ENCODE results near the gene COX7B2. TPM values are rescaled to one million over a fixed set of nuclear protein-coding genes. Genes with fewer than 3 reads are reported as not detected.
A peak's percentile ranks its signal among the peaks of the same experiment; 100 is the strongest.

Gene COX7B2
- total RNA-seq, 2 donors from 2014 or later = not detected

- WGBS, 2 donors = 48 to 51% methylated on average over 4 of the region's 4 CpGs
- no peaks in the 10 kb centered on the region for H3K4me1 ChIP-seq
- TF ChIP-seq CTCF (IDR thresholded peaks at IDR 0.05) = no peak
- TF ChIP-seq POLR2A (IDR thresholded peaks at IDR 0.05) = no peak
- no peaks in the 10 kb centered on the region for H3K9me3 ChIP-seq
- no peaks in the 10 kb centered on the region for H3K27me3 ChIP-seq
- ATAC-seq = no peak
- no peak overlapping the region for H3K4me3 ChIP-seq
- H3K27ac ChIP-seq = no peak overlapping the region
- no peaks in the 10 kb centered on the region for H3K36me3 ChIP-seq (replicated peaks in 1 of 2; ENCODE audit: insufficient read depth in 1 of 2, low read depth in 2 of 2)
- no peak for DNase-seq
- intact Hi-C loops (cut with DNase I) = no loop called here
Observed at GRCh38 chr4:46908148-46908547, 897 bp downstream of the COX7B2 start.

- no peak for TF ChIP-seq POLR2A (IDR thresholded peaks at IDR 0.05)
- no peak for TF ChIP-seq CTCF (IDR thresholded peaks at IDR 0.05)
- intact Hi-C loops (cut with DNase I) = no loop called here
- 68 to 75% methylated on average over 1 of the region's 1 CpG for WGBS, 2 donors
Observed at GRCh38 chr4:46900082-46900481, 9.0 kb downstream of the COX7B2 start.

GRCh38 chr4:46894826-46895225 lies 14.2 kb downstream of the COX7B2 start:
- Histone ChIP-seq H3K27ac (no peak overlapping the region), H3K4me1 (peaks cover 4% of the 10 kb centered on the region), H3K27me3 (no peaks in the 10 kb centered on the region), H3K9me3 (no peaks in the 10 kb centered on the region), H3K4me3 (no peak overlapping the region), H3K36me3 (replicated peaks in 1 of 2; ENCODE audit: insufficient read depth in 1 of 2, low read depth in 2 of 2) (no peaks in the 10 kb centered on the region)
- ATAC-seq (no peak), DNase-seq (peak in 3 of 4 donors; percentile 12 to 13 (median 13))
- intact Hi-C loops (cut with DNase I) = no loop called here
- TF ChIP-seq POLR2A (IDR thresholded peaks at IDR 0.05) (no peak), CTCF (IDR thresholded peaks at IDR 0.05) (no peak)
- 24 to 32% methylated on average over 5 of the region's 5 CpGs for WGBS, 2 donors

More at GRCh38 chr4:46900082-46900481, 9.0 kb downstream of the COX7B2 start:
- H3K9me3 ChIP-seq = no peaks in the 10 kb centered on the region
- ATAC-seq (no peak), DNase-seq (no peak)
- H3K4me1 ChIP-seq = no peaks in the 10 kb centered on the region
- H3K27ac ChIP-seq = no peak overlapping the region
- H3K27me3 ChIP-seq = no peaks in the 10 kb centered on the region
- no peak overlapping the region for H3K4me3 ChIP-seq
- H3K36me3 ChIP-seq (replicated peaks in 1 of 2; ENCODE audit: insufficient read depth in 1 of 2, low read depth in 2 of 2) = no peaks in the 10 kb centered on the region

- intact Hi-C loops (cut with DNase I) = no loop called here
- Histone ChIP-seq H3K4me3 (no peak overlapping the region), H3K4me1 (peaks cover 4% of the 10 kb centered on the region), H3K36me3 (replicated peaks in 1 of 2; ENCODE audit: insufficient read depth in 1 of 2, low read depth in 2 of 2) (no peaks in the 10 kb centered on the region), H3K9me3 (no peaks in the 10 kb centered on the region), H3K27me3 (no peaks in the 10 kb centered on the region), H3K27ac (no peak overlapping the region)
- ATAC-seq = no peak
- TF ChIP-seq CTCF (IDR thresholded peaks at IDR 0.05) (no peak), POLR2A (IDR thresholded peaks at IDR 0.05) (no peak)
- 27 to 45% methylated on average over 2 of the region's 2 CpGs for WGBS, 2 donors
- no peak for DNase-seq
Observed at GRCh38 chr4:46890056-46890455, 19.0 kb downstream of the COX7B2 start.

- DNase-seq = no peak
Observed at GRCh38 chr4:46889410-46889809, 19.6 kb downstream of the COX7B2 start.

More at GRCh38 chr4:46889410-46889809, 19.6 kb downstream of the COX7B2 start:
- Histone ChIP-seq H3K27me3 (no peaks in the 10 kb centered on the region), H3K36me3 (replicated peaks in 1 of 2; ENCODE audit: insufficient read depth in 1 of 2, low read depth in 2 of 2) (no peaks in the 10 kb centered on the region), H3K9me3 (no peaks in the 10 kb centered on the region), H3K4me1 (peaks cover 4% of the 10 kb centered on the region), H3K27ac (no peak overlapping the region), H3K4me3 (no peak overlapping the region)
- TF ChIP-seq POLR2A (IDR thresholded peaks at IDR 0.05) = no peak
- no peak for TF ChIP-seq CTCF (IDR thresholded peaks at IDR 0.05)
- no peak for ATAC-seq
- intact Hi-C loops (cut with DNase I) = no loop called here
- 9 to 20% methylated on average over 2 of the region's 2 CpGs for WGBS, 2 donors
